Cardiac fibroblast (primary cell): ENCODE results near the gene AP3B1.
"Not testable (repeated sequence)": the region's sequence is repeated elsewhere in the genome, so short reads cannot be mapped to it uniquely, and the experiment has no call there.

Source experiments
- DNase-seq, 2 donors: peaks; one replicate each; pipeline versions ENCODE4 v3.0.0 to v3.0.0-alpha.2; 2010; ENCODE audit warnings: low read depth in 2 of 2
- H3K4me3 ChIP-seq, 2 donors: replicated peaks in 1 of 2; 1 replicate in 1 of 2; 2 replicates in 1 of 2; pipeline ENCODE4 v1.5.1; 2011; ENCODE audit warnings: low read depth in 2 of 2, low read length in 2 of 2, mild to moderate bottlenecking in 2 of 2, moderate library complexity in 1 of 2
- TF ChIP-seq, protein P1 (sequence below): IDR thresholded peaks from one replicate; pipeline ENCODE4 v1.5.1; 2011; ENCODE audit warnings: low read depth, mild to moderate bottlenecking, low read length, inconsistent platforms

AP3B1 gene

DNA sequence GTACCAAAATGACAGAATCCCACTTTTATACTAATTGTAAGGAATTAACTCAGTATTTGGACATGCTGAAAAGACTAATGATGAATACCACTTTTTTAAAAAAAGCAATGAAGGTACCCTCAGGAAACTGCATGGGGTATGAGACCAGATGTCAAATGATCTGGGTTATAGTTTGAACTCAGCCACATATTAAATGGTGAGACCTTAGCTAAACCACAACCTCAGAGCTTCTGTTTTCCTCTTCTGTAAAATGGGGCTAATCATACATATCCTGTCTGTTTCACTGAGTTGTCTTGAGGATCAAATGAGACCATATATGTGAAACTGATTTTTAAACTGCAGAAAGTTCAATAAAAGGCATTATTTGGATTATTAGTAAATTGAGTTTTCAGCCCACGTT, 238.4 kb downstream of the AP3B1 start:
- TF ChIP-seq, protein P1, sequence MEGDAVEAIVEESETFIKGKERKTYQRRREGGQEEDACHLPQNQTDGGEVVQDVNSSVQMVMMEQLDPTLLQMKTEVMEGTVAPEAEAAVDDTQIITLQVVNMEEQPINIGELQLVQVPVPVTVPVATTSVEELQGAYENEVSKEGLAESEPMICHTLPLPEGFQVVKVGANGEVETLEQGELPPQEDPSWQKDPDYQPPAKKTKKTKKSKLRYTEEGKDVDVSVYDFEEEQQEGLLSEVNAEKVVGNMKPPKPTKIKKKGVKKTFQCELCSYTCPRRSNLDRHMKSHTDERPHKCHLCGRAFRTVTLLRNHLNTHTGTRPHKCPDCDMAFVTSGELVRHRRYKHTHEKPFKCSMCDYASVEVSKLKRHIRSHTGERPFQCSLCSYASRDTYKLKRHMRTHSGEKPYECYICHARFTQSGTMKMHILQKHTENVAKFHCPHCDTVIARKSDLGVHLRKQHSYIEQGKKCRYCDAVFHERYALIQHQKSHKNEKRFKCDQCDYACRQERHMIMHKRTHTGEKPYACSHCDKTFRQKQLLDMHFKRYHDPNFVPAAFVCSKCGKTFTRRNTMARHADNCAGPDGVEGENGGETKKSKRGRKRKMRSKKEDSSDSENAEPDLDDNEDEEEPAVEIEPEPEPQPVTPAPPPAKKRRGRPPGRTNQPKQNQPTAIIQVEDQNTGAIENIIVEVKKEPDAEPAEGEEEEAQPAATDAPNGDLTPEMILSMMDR = no peak
- no peak overlapping the region for H3K4me3 ChIP-seq
- no peak for DNase-seq

DNA sequence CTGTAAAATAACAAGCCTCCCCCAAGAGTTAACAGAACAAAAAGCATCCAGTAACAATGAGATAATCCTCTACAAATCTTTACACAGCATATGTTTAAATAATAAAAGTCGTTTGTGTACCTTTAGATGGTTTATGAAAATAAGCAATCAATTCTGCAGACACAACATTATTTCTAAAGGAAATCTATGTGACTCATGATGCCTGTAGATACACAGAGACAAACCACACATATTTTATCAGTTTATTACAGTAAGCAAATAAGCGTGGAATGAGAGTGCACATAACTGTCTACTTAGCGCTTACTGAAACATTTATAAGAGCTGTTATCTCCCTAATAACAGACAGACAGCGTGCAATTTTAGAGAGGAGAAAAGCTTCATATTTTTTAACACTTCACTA, 243.6 kb downstream of the AP3B1 start:
- peak; percentile 15 to 20 for DNase-seq
- TF ChIP-seq, protein P1 = no peak
- no peak overlapping the region for H3K4me3 ChIP-seq

DNA sequence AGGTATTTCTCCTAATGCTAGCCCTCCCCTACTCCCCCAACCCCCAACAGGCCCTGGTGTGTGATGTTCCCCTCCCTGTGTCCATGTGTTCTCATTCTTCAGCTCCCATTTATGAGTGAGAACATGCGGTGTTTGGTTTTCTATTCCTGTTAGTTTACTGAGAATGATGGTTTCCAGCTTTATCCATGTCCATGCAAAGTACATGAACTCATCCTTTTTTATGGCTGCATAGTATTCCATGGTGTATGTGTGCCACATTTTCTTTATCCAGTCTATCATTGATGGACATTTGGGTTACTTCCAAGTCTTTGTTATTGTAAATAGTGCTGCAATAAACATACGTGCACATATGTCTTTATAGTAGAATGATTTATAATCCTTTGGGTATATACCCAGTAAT, 247.7 kb downstream of the AP3B1 start:
- H3K4me3 ChIP-seq, DNase-seq: not testable (repeated sequence)

DNA sequence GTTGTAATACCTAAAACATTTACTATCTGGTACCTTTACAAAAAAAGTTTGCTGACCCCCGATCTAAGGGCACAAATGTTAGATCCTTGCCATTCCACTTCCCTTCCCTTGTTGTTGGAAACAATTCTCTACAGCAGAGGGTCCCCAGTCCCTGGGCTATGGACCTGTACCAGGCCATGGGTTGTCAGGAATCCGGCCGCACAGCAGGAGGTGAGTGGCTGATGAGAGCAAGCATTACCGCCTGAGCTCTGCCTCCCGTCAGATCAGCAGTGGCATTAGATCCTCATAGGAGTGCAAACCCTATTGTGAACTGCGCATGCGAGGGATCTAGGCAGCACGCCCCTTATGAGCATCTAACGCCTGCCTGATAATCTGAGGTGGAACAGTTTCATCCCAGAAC, 248.5 kb downstream of the AP3B1 start:
- no peak overlapping the region for H3K4me3 ChIP-seq
- no peak for DNase-seq
- TF ChIP-seq, protein P1 = no peak

DNA sequence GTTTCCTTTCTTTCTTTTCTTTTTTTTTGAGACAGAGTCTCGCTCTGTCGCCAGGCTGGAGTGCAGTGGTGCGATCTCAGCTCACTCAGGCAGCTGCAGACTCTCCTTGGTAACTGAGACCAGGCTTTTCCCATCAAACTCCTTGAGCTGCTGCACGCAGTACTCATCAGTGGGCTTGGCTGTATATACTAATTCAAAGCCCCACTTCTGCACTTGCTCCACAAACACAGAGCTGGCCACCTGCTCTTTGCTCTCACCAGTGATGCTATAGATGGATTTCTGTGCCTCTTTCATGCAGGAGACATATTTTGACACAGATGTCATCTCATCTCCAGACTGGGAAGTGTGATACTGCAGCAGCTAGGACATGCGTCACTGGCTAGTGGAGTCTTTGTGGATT, 252.7 kb downstream of the AP3B1 start:
- no peak for DNase-seq
- TF ChIP-seq, protein P1 = no peak
- no peak overlapping the region for H3K4me3 ChIP-seq

DNA sequence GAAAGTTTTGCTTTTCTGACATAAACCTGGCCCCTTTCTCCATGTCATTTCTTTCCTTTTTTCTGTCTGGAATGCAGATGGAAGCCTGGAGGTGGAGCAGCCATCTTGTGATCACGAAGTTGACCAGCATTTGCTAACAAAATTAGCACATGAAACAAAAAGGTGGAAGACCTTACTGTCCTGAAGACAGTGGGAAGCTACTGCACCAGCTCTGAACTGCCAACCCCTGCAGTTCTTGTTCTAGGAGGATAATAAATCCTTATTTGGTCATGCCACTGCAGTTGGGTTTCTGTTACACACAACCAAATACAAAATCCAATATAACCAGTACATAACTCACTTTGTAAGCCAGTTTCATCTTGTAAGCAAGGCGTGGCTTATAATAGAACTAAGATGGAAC, 269.0 kb downstream of the AP3B1 start:
- no peak for DNase-seq
- TF ChIP-seq, protein P1 = no peak
- no peak overlapping the region for H3K4me3 ChIP-seq

DNA sequence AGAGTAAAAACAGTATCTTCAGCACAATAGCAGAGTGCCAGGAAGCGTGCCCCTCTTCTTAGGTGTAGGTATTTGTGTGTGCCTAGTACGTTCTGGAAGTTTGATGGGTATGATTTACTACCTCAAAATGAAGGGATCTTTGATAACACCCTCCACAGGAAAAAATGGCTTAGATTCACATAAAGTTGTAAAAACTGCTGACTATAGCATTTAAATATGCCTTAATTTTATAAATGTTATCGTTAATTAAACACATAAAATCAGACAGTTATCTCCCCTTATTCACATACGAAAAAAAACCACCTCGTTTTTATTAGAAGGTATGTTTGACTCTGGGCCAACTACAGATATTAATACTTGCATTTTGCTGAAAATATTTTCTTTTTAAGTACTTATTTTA, 274.8 kb downstream of the AP3B1 start:
- TF ChIP-seq, protein P1 = no peak
- no peak for DNase-seq
- H3K4me3 ChIP-seq = no peak overlapping the region
